ENCODE measurements around the gene ZNF597.

DNA sequence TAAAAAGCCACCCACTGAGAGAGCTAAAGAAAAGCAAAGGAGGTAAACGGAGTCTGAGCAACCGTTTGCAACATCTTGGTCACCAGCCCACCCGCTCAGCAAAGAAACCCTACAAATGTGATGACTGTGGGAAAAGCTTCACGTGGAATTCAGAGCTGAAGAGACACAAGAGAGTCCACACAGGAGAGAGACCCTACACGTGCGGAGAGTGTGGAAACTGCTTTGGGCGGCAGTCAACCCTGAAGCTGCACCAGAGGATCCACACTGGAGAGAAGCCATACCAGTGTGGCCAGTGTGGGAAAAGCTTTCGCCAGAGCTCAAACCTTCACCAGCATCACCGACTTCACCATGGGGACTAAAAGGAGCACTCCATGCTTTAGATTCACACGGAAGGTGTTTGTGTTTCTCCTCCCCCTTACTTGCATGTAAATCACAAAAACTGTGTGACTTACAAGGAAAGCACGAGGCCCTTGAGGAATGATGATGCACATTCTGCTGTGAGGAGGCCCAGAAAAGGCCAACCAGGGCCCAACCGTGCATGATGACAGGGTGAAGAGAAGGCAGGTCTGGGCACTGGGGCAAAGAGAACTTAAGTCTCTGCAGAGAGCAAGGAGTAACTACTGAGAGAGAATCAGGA lies 34.6 kb downstream of the ZNF597 start:
- TF ChIP-seq, protein P1, sequence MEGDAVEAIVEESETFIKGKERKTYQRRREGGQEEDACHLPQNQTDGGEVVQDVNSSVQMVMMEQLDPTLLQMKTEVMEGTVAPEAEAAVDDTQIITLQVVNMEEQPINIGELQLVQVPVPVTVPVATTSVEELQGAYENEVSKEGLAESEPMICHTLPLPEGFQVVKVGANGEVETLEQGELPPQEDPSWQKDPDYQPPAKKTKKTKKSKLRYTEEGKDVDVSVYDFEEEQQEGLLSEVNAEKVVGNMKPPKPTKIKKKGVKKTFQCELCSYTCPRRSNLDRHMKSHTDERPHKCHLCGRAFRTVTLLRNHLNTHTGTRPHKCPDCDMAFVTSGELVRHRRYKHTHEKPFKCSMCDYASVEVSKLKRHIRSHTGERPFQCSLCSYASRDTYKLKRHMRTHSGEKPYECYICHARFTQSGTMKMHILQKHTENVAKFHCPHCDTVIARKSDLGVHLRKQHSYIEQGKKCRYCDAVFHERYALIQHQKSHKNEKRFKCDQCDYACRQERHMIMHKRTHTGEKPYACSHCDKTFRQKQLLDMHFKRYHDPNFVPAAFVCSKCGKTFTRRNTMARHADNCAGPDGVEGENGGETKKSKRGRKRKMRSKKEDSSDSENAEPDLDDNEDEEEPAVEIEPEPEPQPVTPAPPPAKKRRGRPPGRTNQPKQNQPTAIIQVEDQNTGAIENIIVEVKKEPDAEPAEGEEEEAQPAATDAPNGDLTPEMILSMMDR (IDR thresholded peaks at IDR 0.05): no peak
- TF ChIP-seq POLR2A (IDR thresholded peaks at IDR 0.05) (no peak), EP300 (IDR thresholded peaks at IDR 0.05) (no peak)

Measured in sigmoid colon (tissue), 4 donors.